Transverse colon (tissue), 4 donors: Measurements from ENCODE around the gene CEP57L1. TPM values are rescaled to one million over a fixed set of nuclear protein-coding genes. Genes with fewer than 3 reads are reported as not detected.

ENCODE experiments used
- DNase-seq: peaks from one replicate; pipeline ENCODE4 v3.0.0-alpha.2; 2019
- H3K27ac ChIP-seq, 4 donors: fragments of 200-600 bp; sonication (generic); 2 replicates each; pipeline ENCODE4 v1.5.1; 2016 to 2018; ENCODE audit warnings: inconsistent platforms in 4 of 4
- H3K27me3 ChIP-seq: fragments of 200-600 bp; sonication (generic); 2 replicates; pipeline ENCODE4 v1.5.1; 2017; ENCODE audit warnings: inconsistent platforms
- H3K36me3 ChIP-seq, 4 donors: fragments of 200-600 bp; sonication (generic); 2 replicates each; pipeline ENCODE4 v1.5.1; 2017 to 2019; ENCODE audit warnings: inconsistent platforms in 4 of 4
- H3K4me1 ChIP-seq, 4 donors: fragments of 200-600 bp; sonication (generic); 2 replicates each; pipeline ENCODE4 v1.5.1; 2017 to 2020; ENCODE audit warnings: inconsistent platforms in 4 of 4
- H3K4me3 ChIP-seq, 4 donors: fragments of 200-600 bp; sonication (generic); 1 replicate in 1 of 4; 2 replicates in 3 of 4; pipeline versions ENCODE4 v1.5.1 to v1.6.1; 2017 to 2019; ENCODE audit warnings: inconsistent platforms in 4 of 4
- H3K9me3 ChIP-seq, 2 donors: fragments of 200-600 bp; sonication (generic); 2 replicates each; pipeline ENCODE4 v1.5.1; 2017 to 2019; ENCODE audit warnings: inconsistent platforms in 2 of 2
- CTCF ChIP-seq, 5 experiments: fragments of 200-600 bp in 3 of 5; fragments of 450-650 bp in 2 of 5; sonication (generic) in 3 of 5; IDR thresholded peaks; 1 replicate in 2 of 5; 2 replicates in 3 of 5; pipeline ENCODE4 v1.5.1; 2016 to 2017; ENCODE audit warnings: antibody characterized with exemption in 5 of 5, inconsistent platforms in 3 of 5, mild to moderate bottlenecking in 2 of 5, moderate library complexity in 1 of 5
- EP300 ChIP-seq: sonication (generic); formaldehyde crosslinking; IDR thresholded peaks from one replicate; pipeline ENCODE4 v1.6.1; 2017; ENCODE audit warnings: antibody characterized with exemption, low read depth
- POLR2A ChIP-seq: fragments of 450-650 bp; IDR thresholded peaks from one replicate; pipeline ENCODE4 v1.6.1; 2016; ENCODE audit warnings: antibody characterized with exemption, mild to moderate bottlenecking, moderate library complexity
- POLR2AphosphoS5 ChIP-seq, 3 donors: sonication (generic); formaldehyde crosslinking; IDR thresholded peaks; one replicate each; pipeline ENCODE4 v1.6.1; 2016; ENCODE audit warnings: antibody characterized with exemption in 3 of 3
- WGBS, 2 donors: methylation state at CpG; one replicate each; pipeline ENCODE4 v1.1.5; 2018; ENCODE audit warnings: low coverage in 1 of 2; 5-methylcytosine and 5-hydroxymethylcytosine counted together
- in situ Hi-C, 4 donors: fragments of 200-750 bp; cut with MboI; loops; one replicate each; pipeline versions ENCODE4 v1.15.0 to v1.15.1; 2017; ENCODE audit warnings: low sequenced_read_pairs in 3 of 4, low pct_ligation_motif_present in 1 of 4, low pct_unique_long_range_greater_than_20kb in 1 of 4
- intact Hi-C: fragments of 100-400 bp; cut with DNase I; formaldehyde crosslinking; loops from one replicate; pipeline ENCODE4 v1.15.1; 2023; ENCODE audit warnings: low total_unique reads
- total RNA-seq, 4 donors: library from RNA; depleted of rRNA; stranded (reverse); fragments of >200 nt; gene quantifications; one replicate each; pipeline ENCODE4 v1.1.0, GENCODE V29; 2016

CEP57L1 gene
- total RNA-seq, 4 donors from 2014 or later = 1.9 to 29.5 (median 9.5) TPM

- Histone ChIP-seq H3K27ac (peak overlapping the region; percentile 14 to 61 (median 41)), H3K4me1 (peaks cover 14 to 36% (median 30%) of the 10 kb centered on the region in 4 donors), H3K4me3 (no peak overlapping the region), H3K9me3 (no peaks in the 10 kb centered on the region), H3K36me3 (no peaks in the 10 kb centered on the region), H3K27me3 (no peaks in the 10 kb centered on the region)
- in situ Hi-C loops (loop anchor here in 2 of 4 donors (25.0 kb wide), 2 partner anchors 147 to 222 kb away; partner anchors contain the start of gene ARMC2 (in 1 of the 2)), intact Hi-C loops (no loop called here)
- WGBS, 2 donors = 55 to 65% methylated on average over 3 of the region's 3 CpGs
- no peak for TF ChIP-seq CTCF (IDR thresholded peaks at IDR 0.05)
- no peak for TF ChIP-seq EP300
- TF ChIP-seq POLR2A = no peak
- peak in 1 of 3 donors; percentile 28 for TF ChIP-seq POLR2AphosphoS5 (IDR thresholded peaks at IDR 0.05)
- no peak for DNase-seq
Observed at GRCh38 chr6:109059153-109059552, 36.2 kb upstream of the CEP57L1 start.

GRCh38 chr6:109059571-109060021, 35.7 kb upstream of the CEP57L1 start:
- no peak for DNase-seq
- H3K36me3 ChIP-seq = no peaks in the 10 kb centered on the region
- intact Hi-C loops = no loop called here
- WGBS, 2 donors = 24 to 33% methylated on average over 4 of the region's 4 CpGs
- H3K27me3 ChIP-seq = no peaks in the 10 kb centered on the region
- H3K4me1 ChIP-seq = peaks cover 14 to 36% (median 30%) of the 10 kb centered on the region in 4 donors
- in situ Hi-C loops = loop anchor here in 2 of 4 donors (10.0 to 25.0 kb wide), 3 partner anchors 45 to 222 kb away; partner anchors contain the start of gene ARMC2 (in 1 of the 2)
- H3K27ac ChIP-seq = peak overlapping the region; percentile 14 to 61 (median 41)
- TF ChIP-seq CTCF (IDR thresholded peaks at IDR 0.05) (peak in 4 of 5 experiments; percentile 14 to 42 (median 20)), POLR2AphosphoS5 (IDR thresholded peaks at IDR 0.05) (no peak), EP300 (no peak)
- no peaks in the 10 kb centered on the region for H3K9me3 ChIP-seq
- no peak overlapping the region for H3K4me3 ChIP-seq

GRCh38 chr6:109060571-109060970, 34.7 kb upstream of the CEP57L1 start:
- 54% methylated on average over 2 of the region's 2 CpGs for WGBS, 2 donors
- H3K27me3 ChIP-seq = no peaks in the 10 kb centered on the region
- H3K4me3 ChIP-seq = no peak overlapping the region
- peaks cover 14 to 38% (median 31%) of the 10 kb centered on the region in 4 donors for H3K4me1 ChIP-seq
- no peaks in the 10 kb centered on the region for H3K36me3 ChIP-seq
- TF ChIP-seq POLR2AphosphoS5 (IDR thresholded peaks at IDR 0.05) (no peak), EP300 (no peak), POLR2A (no peak), CTCF (IDR thresholded peaks at IDR 0.05) (no peak)
- H3K27ac ChIP-seq = peak overlapping the region; percentile 14 to 61 (median 41)
- DNase-seq = no peak
- H3K9me3 ChIP-seq = no peaks in the 10 kb centered on the region
- intact Hi-C loops = no loop called here
- in situ Hi-C loops = loop anchor here in 2 of 4 donors (10.0 to 25.0 kb wide), 3 partner anchors 46 to 223 kb away; partner anchors contain the start of gene ARMC2 (in 1 of the 2)

- Histone ChIP-seq H3K4me1 (peaks cover 14 to 38% (median 28%) of the 10 kb centered on the region in 4 donors), H3K27me3 (no peaks in the 10 kb centered on the region), H3K4me3 (no peak overlapping the region), H3K27ac (no peak overlapping the region), H3K9me3 (no peaks in the 10 kb centered on the region), H3K36me3 (no peaks in the 10 kb centered on the region)
- no peak for DNase-seq
- in situ Hi-C loops (loop anchor here in 2 of 4 donors (10.0 to 25.0 kb wide), 3 partner anchors 47 to 225 kb away; partner anchors contain the start of gene ARMC2 (in 1 of the 2)), intact Hi-C loops (no loop called here)
- no peak for TF ChIP-seq POLR2A
- no peak for TF ChIP-seq POLR2AphosphoS5 (IDR thresholded peaks at IDR 0.05)
- 91 to 96% methylated on average over 2 to 5 of the region's 5 CpGs for WGBS, 2 donors
Observed at GRCh38 chr6:109062216-109062615, 33.1 kb upstream of the CEP57L1 start.
